ENCODE results near the gene CD6. TPM values are rescaled to one million over a fixed set of nuclear protein-coding genes. Genes with fewer than 3 reads are reported as not detected.

CD6 gene
- total RNA-seq, 2 donors from 2014 or later, result 0.67 to 1.9 TPM

GRCh38 chr11:61000426-61000825, 28.9 kb downstream of the CD6 start:
- intact Hi-C loops (cut with DNase I, micrococcal nuclease), result no loop called here
- ATAC-seq (no peak), DNase-seq (no peak)

GRCh38 chr11:61001931-61002330, 30.5 kb downstream of the CD6 start:
- no peak for ATAC-seq
- intact Hi-C loops (cut with DNase I, micrococcal nuclease), result no loop called here
- no peak for DNase-seq

- intact Hi-C loops (cut with DNase I, micrococcal nuclease), result no loop called here
- ATAC-seq (no peak), DNase-seq (no peak)
Measured at GRCh38 chr11:61002598-61002997, 31.1 kb downstream of the CD6 start.

- intact Hi-C loops (cut with DNase I, micrococcal nuclease), result no loop called here
- ATAC-seq (no peak), DNase-seq (no peak)
Measured at GRCh38 chr11:61004180-61004611, 32.7 kb downstream of the CD6 start.

GRCh38 chr11:61004761-61005181, 33.3 kb downstream of the CD6 start:
- intact Hi-C loops (cut with DNase I, micrococcal nuclease), result no loop called here
- ATAC-seq (no peak), DNase-seq (no peak)

- peak; percentile 80 for ATAC-seq
- DNase-seq, result peak in 1 of 2 donors; percentile 43
- intact Hi-C loops (cut with DNase I, micrococcal nuclease), result no loop called here
Measured at GRCh38 chr11:61007383-61007955, 36.0 kb downstream of the CD6 start.

GRCh38 chr11:61007956-61008896, 36.7 kb downstream of the CD6 start:
- intact Hi-C loops (cut with DNase I, micrococcal nuclease), result no loop called here
- ATAC-seq (peak; percentile 37), DNase-seq (no peak)

GRCh38 chr11:61008971-61009370, 37.5 kb downstream of the CD6 start:
- intact Hi-C loops (cut with DNase I, micrococcal nuclease), result no loop called here
- no peak for DNase-seq
- no peak for ATAC-seq

GRCh38 chr11:61009392-61010275, 38.2 kb downstream of the CD6 start:
- intact Hi-C loops (cut with DNase I, micrococcal nuclease), result no loop called here
- DNase-seq (no peak), ATAC-seq (no peak)

- no peak for ATAC-seq
- no peak for DNase-seq
- intact Hi-C loops (cut with DNase I, micrococcal nuclease), result no loop called here
Measured at GRCh38 chr11:61010466-61011228, 39.2 kb downstream of the CD6 start.

GRCh38 chr11:61011229-61011870, 39.9 kb downstream of the CD6 start:
- ATAC-seq, result no peak
- DNase-seq, result no peak
- intact Hi-C loops (cut with DNase I, micrococcal nuclease), result no loop called here

- intact Hi-C loops (cut with DNase I, micrococcal nuclease), result no loop called here
- ATAC-seq, result no peak
Measured at GRCh38 chr11:61011950-61012736, 40.7 kb downstream of the CD6 start.

GRCh38 chr11:61012737-61013215, 41.3 kb downstream of the CD6 start:
- DNase-seq (no peak), ATAC-seq (no peak)
- intact Hi-C loops (cut with DNase I, micrococcal nuclease), result no loop called here

More at GRCh38 chr11:61011950-61012736, 40.7 kb downstream of the CD6 start:
- DNase-seq, result no peak

- intact Hi-C loops (cut with DNase I, micrococcal nuclease), result no loop called here
- ATAC-seq, result no peak
- DNase-seq, result no peak
Measured at GRCh38 chr11:61018059-61018458, 46.6 kb downstream of the CD6 start.

GRCh38 chr11:61019037-61019831, 47.8 kb downstream of the CD6 start:
- no peak for ATAC-seq
- intact Hi-C loops (cut with DNase I, micrococcal nuclease), result no loop called here
- no peak for DNase-seq

GRCh38 chr11:61019832-61020405, 48.4 kb downstream of the CD6 start:
- intact Hi-C loops (cut with DNase I, micrococcal nuclease), result no loop called here
- ATAC-seq (no peak), DNase-seq (no peak)

Data from left colon (tissue), 2 donors.